PC-9 (cell line): ENCODE data around the gene FIG4. TPM values are rescaled to one million over a fixed set of nuclear protein-coding genes. Genes with fewer than 3 reads are reported as not detected.

Source experiments
- BruUV-seq: library from RNA; stranded (reverse); fragments of 400-500 nt; replicated peaks from 2 replicates; lab custom pipeline; 2021; lab: Mats Ljungman, UMichigan
- CTCF ChIA-PET: fragments of 300-600 bp; sonication (Branson Sonifier 250); formaldehyde crosslinking; loops from one replicate; lab custom pipeline; 2022; ENCODE audit warnings: antibody characterized with exemption; lab: Charles Lee
- POLR2A ChIA-PET: fragments of 300-600 bp; sonication (Branson Sonifier 250); formaldehyde crosslinking; loops from one replicate; lab custom pipeline; 2022; ENCODE audit warnings: antibody characterized with exemption; ENCODE audit not compliant: unreplicated experiment; lab: Charles Lee
- DNase-seq, 2 experiments: peaks; one replicate each; pipeline versions ENCODE4 v3.0.0 to v3.0.0-alpha.2; 2015 to 2022; ENCODE audit warnings: mixed read lengths in 1 of 2
- H2AFZ ChIP-seq: fragments of 200-600 bp; sonication (generic); 2 replicates; pipeline ENCODE4 v1.8.1; 2017; ENCODE audit warnings: antibody characterized with exemption
- H3F3A ChIP-seq: fragments of 200-600 bp; sonication (generic); 2 replicates; pipeline ENCODE4 v1.8.1; 2017; ENCODE audit warnings: antibody characterized with exemption, mild to moderate bottlenecking, low read depth; ENCODE audit not compliant: insufficient read depth
- H3K27ac ChIP-seq: fragments of 200-600 bp; sonication (generic); 2 replicates; pipeline ENCODE4 v1.6.1; 2016; ENCODE audit warnings: mixed run types
- H3K27me3 ChIP-seq: fragments of 200-600 bp; sonication (generic); 2 replicates; pipeline ENCODE4 v1.6.1; 2016; ENCODE audit warnings: low read depth, mixed run types; ENCODE audit not compliant: insufficient read depth
- H3K36me3 ChIP-seq: fragments of 200-600 bp; sonication (generic); 2 replicates; pipeline ENCODE4 v1.6.1; 2016; ENCODE audit warnings: low read depth, mixed run types
- H3K4me1 ChIP-seq: fragments of 200-600 bp; sonication (generic); replicated peaks from 2 replicates; pipeline ENCODE4 v1.6.1; 2016; ENCODE audit warnings: mixed run types; ENCODE audit not compliant: insufficient read depth
- H3K4me2 ChIP-seq: fragments of 200-600 bp; sonication (generic); 2 replicates; pipeline ENCODE4 v1.6.1; 2017; ENCODE audit warnings: mixed run types
- H3K4me3 ChIP-seq: fragments of 200-600 bp; sonication (generic); 2 replicates; pipeline ENCODE4 v1.6.1; 2016; ENCODE audit warnings: mixed run types
- H3K79me2 ChIP-seq: fragments of 200-600 bp; sonication (generic); 2 replicates; pipeline ENCODE4 v1.6.1; 2017; ENCODE audit warnings: low read depth, mixed run types
- H3K9me2 ChIP-seq: fragments of 200-600 bp; sonication (generic); 2 replicates; pipeline ENCODE4 v1.8.1; 2017; ENCODE audit warnings: mild to moderate bottlenecking; ENCODE audit not compliant: insufficient read depth
- H3K9me3 ChIP-seq: fragments of 200-600 bp; sonication (generic); 2 replicates; pipeline ENCODE4 v1.8.1; 2016; ENCODE audit warnings: low read depth; ENCODE audit not compliant: insufficient read depth
- H4K20me1 ChIP-seq: fragments of 200-600 bp; sonication (generic); 2 replicates; pipeline ENCODE4 v1.8.1; 2017; ENCODE audit not compliant: insufficient read depth
- EZH2 ChIP-seq: fragments of 200-600 bp; sonication (generic); IDR thresholded peaks from 2 replicates; pipeline ENCODE4 v1.8.0; 2017; ENCODE audit warnings: antibody characterized with exemption, low read depth
- intact Hi-C: fragments of 100-400 bp; cut with micrococcal nuclease; formaldehyde crosslinking; loops from one replicate; pipeline ENCODE4 v1.10.0; 2022; ENCODE audit not compliant: unreplicated experiment
- total RNA-seq: library from RNA; stranded (reverse); gene quantifications from 2 replicates; pipeline ENCODE4 v1.2.3, GENCODE V29; 2021
- TF ChIP-seq, protein P1 (sequence below): fragments of 200-600 bp; sonication (generic); conservative IDR thresholded peaks from 2 replicates; pipeline ENCODE4 v1.6.1; 2017; ENCODE audit warnings: mixed run types, antibody characterized with exemption, mild to moderate bottlenecking, moderate library complexity

The FIG4 gene
- total RNA-seq, 1 experiment from 2014 or later: 16.5 TPM

DNA sequence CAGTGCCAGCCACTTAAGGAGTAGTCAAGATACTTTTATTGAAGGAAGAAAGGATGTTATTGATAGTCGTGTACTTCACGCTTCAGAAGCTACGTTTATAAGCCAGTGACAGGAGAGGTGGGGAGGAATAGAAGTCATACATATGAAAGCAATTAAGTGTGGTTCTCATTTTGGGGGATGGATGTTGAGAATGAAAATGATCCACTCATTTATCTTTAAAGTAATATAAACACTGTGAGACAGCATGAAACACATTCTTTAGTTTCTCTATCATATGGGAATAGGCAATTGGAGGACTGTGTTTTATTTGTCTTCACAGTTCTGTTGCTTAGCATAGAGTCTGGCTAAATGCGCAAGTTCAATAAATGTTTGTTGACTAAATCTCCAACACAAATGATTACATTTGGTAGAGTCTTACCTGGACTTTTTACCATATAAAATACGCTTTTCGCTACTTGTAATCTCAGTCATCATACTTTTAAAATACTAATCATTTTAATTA lies 35.3 kb upstream of the FIG4 start:
- no peaks in the 10 kb centered on the region for H3K9me3 ChIP-seq
- no peaks in the 10 kb centered on the region for H3K27me3 ChIP-seq
- no peaks in the 10 kb centered on the region for H3K79me2 ChIP-seq
- CTCF ChIA-PET: no interaction called here
- H3K36me3 ChIP-seq: no peaks in the 10 kb centered on the region
- H3F3A ChIP-seq: no peaks in the 10 kb centered on the region
- H3K4me1 ChIP-seq: no peaks in the 10 kb centered on the region
- no peak for DNase-seq
- H3K9me2 ChIP-seq: no peaks in the 10 kb centered on the region
- no TSS peak for BruUV-seq
- no peak overlapping the region for H2AFZ ChIP-seq
- H3K27ac ChIP-seq: no peak overlapping the region
- no peak overlapping the region for H3K4me2 ChIP-seq
- POLR2A ChIA-PET: interaction anchor here (0.7 kb wide), 1 partner anchor 919 kb away, joined by 6 read pairs; no protein-coding TSS in a partner anchor
- H3K4me3 ChIP-seq: no peak overlapping the region
- intact Hi-C loops: no loop called here
- no peak for TF ChIP-seq EZH2
- TF ChIP-seq, protein P1, sequence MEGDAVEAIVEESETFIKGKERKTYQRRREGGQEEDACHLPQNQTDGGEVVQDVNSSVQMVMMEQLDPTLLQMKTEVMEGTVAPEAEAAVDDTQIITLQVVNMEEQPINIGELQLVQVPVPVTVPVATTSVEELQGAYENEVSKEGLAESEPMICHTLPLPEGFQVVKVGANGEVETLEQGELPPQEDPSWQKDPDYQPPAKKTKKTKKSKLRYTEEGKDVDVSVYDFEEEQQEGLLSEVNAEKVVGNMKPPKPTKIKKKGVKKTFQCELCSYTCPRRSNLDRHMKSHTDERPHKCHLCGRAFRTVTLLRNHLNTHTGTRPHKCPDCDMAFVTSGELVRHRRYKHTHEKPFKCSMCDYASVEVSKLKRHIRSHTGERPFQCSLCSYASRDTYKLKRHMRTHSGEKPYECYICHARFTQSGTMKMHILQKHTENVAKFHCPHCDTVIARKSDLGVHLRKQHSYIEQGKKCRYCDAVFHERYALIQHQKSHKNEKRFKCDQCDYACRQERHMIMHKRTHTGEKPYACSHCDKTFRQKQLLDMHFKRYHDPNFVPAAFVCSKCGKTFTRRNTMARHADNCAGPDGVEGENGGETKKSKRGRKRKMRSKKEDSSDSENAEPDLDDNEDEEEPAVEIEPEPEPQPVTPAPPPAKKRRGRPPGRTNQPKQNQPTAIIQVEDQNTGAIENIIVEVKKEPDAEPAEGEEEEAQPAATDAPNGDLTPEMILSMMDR: no peak
- H4K20me1 ChIP-seq: no peaks in the 10 kb centered on the region

DNA sequence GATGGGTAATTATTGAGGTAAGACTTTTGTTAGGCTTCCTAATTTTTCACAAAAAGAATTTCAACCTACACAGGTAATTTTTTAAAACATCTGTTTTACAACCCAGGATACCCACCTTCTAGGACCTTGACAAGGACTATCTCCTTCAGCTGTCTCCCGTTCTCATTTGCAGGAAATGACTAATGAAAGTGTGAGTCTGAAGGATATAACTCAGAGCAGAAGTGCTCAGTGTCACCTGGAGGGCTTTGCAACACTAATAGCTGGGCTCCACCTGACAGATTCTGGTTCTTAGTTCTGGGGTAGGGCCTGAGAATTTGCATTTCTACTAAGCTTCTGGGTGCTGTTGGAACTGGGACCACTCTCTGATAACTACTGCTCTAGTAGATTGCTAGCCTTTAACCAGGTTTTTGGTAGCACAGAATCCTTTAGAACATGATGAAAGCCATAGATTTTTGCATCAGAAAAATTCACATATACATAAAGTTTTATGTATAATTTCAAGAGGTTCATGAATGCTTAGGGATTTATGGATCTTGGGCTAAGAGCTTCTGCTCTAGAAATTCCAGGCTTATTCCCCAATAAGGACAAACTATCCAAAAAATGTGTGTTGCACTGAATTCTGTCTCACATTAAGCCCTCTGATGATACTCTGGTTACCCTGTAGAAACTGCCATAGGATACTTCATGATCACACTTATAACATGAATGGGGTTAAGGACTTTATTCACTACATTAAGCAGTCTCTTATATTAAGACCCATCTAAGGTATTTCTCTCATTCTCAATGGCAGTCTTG lies 30.4 kb upstream of the FIG4 start:
- CTCF ChIA-PET: no interaction called here
- DNase-seq: no peak
- intact Hi-C loops: no loop called here

DNA sequence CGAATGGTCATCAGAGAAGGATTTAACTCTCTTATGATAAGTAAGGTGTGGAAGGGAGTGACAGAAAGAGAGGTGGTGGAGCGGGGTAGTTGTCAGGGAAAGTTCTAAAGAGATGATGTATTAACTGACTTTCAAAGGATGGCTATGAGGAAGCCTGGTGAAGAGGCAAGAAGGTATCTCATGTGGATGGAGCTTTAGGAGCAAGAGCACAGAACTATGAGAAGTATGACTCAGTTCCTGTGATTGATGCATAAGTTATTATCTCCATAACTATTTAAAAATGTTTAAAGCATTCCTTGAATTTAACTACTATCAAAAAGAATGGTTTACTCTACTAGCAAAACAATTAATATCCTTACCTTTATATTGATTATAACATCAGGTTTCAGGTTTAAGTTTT lies 28.9 kb upstream of the FIG4 start:
- Histone ChIP-seq H4K20me1 (no peaks in the 10 kb centered on the region), H3K79me2 (no peaks in the 10 kb centered on the region), H3K27ac (no peak overlapping the region), H3K4me2 (no peak overlapping the region), H3K27me3 (no peaks in the 10 kb centered on the region), H3K4me3 (no peak overlapping the region), H3K9me2 (no peaks in the 10 kb centered on the region), H3K36me3 (no peaks in the 10 kb centered on the region), H3F3A (no peaks in the 10 kb centered on the region), H2AFZ (no peak overlapping the region), H3K4me1 (no peaks in the 10 kb centered on the region), H3K9me3 (no peaks in the 10 kb centered on the region)
- no TSS peak for BruUV-seq
- ChIA-PET POLR2A (no interaction called here), CTCF (no interaction called here)
- no peak for DNase-seq
- TF ChIP-seq EZH2: no peak
- TF ChIP-seq, protein P1: no peak
- intact Hi-C loops: no loop called here

More for the DNA sequence above, 30.4 kb upstream of the FIG4 start:
- no peaks in the 10 kb centered on the region for H3F3A ChIP-seq
- H3K36me3 ChIP-seq: no peaks in the 10 kb centered on the region
- no peak overlapping the region for H2AFZ ChIP-seq
- no peaks in the 10 kb centered on the region for H3K9me2 ChIP-seq
- no peaks in the 10 kb centered on the region for H3K4me1 ChIP-seq
- BruUV-seq: no TSS peak
- TF ChIP-seq EZH2: no peak
- TF ChIP-seq, protein P1: no peak
- H3K79me2 ChIP-seq: no peaks in the 10 kb centered on the region
- no peak overlapping the region for H3K4me2 ChIP-seq
- no peaks in the 10 kb centered on the region for H3K9me3 ChIP-seq
- H3K27ac ChIP-seq: no peak overlapping the region
- no peak overlapping the region for H3K4me3 ChIP-seq
- H3K27me3 ChIP-seq: no peaks in the 10 kb centered on the region
- H4K20me1 ChIP-seq: no peaks in the 10 kb centered on the region
- POLR2A ChIA-PET: no interaction called here
